LNCaP clone FGC (cell line): Measurements from ENCODE around the gene FOSL1.

Source experiments
- DNase-seq: peaks from one replicate; pipeline ENCODE4 v3.0.0-alpha.2; 2011; ENCODE audit warnings: low read depth
- H3K4me3 ChIP-seq: 2 replicates; pipeline ENCODE4 v1.5.1; 2011; ENCODE audit warnings: mild to moderate bottlenecking, low read depth, low read length, control low read depth
- CTCF ChIP-seq: IDR thresholded peaks from 2 replicates; pipeline ENCODE4 v1.5.1; 2012; ENCODE audit warnings: mild to moderate bottlenecking; ENCODE audit not compliant: control insufficient read depth, insufficient read depth; ENCODE audit errors: extremely low read depth

The FOSL1 gene

DNA sequence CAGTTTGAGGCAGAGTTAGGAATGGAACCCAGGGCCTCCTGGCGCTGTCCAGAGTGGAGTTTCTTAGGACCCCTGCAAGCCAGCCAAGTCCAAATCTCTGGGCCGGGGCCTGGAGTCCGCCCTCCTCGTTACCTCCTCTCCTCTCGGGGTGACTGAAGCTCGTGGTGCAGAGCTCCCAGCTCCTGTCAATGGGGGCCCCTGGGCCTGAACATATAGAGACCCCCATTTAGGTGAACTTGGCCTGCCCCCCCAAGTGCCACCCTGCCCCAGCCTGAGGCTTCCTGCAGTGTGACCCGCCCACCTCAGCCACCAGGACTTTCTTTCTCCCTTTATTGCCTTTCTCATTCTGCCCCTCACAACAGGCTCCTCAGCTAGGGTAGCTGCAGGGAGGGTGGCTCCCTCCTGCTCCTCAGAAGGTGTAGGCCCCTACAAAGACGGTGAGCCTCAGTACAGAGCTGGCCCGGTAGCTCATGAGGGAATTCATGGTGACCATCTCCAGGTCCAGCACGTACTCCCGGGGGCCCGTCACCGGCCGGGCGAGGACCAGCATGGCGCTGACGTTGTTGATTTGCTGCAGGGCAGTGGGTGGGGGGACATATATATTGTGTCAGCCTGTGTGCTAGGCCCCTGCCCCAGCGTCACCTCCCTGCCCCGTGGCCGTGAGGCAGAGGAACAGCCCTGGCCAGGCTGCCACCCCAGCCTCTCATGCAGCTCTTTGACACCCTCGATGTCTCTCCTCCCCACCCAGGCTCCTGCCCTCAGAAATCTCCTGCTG, 33.5 kb downstream of the FOSL1 start:
- H3K4me3 ChIP-seq: no peak overlapping the region
- DNase-seq: no peak
- no peak for TF ChIP-seq CTCF

- no peak overlapping the region for H3K4me3 ChIP-seq
- no peak for DNase-seq
- no peak for TF ChIP-seq CTCF
Observed at GRCh38 chr11:65865550-65866172, 34.5 kb downstream of the FOSL1 start.

DNA sequence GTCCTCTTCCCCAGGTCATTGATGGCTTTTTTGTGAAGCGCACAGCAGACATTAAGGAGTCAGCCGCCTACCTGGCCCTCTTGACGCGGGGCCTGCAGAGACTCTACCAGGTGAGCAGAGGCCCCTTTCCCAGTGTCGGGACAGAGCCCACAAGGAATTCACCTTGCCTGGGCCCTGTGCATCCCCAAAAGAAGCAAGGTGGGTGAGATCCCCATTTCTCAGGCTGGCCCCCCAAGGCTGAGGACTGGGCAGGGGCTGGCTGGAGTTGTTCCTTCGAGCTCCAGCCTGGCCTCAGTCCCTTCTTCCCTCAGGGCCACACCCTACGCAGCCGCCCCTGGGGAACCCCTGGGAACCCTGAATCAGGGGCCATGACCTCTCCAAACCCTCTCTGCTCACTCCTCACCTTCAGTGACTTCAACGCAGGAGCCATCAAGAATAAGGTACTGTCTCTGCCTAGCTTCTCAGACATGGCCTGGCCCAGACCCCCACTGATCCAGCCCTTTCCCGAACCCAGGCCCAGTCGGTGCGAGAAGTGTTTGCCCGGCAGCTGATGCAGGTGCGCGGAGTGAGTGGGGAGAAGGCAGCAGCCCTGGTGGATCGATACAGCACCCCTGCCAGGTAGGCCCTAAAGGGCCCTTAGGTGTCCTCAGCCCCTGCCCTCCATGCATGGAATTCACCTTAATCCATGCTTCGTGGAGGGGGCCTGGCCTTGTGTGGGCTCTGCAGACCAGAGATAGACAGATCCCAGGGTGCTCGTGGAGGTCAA, 35.3 kb downstream of the FOSL1 start:
- DNase-seq: no peak
- no peak overlapping the region for H3K4me3 ChIP-seq
- TF ChIP-seq CTCF: no peak

DNA sequence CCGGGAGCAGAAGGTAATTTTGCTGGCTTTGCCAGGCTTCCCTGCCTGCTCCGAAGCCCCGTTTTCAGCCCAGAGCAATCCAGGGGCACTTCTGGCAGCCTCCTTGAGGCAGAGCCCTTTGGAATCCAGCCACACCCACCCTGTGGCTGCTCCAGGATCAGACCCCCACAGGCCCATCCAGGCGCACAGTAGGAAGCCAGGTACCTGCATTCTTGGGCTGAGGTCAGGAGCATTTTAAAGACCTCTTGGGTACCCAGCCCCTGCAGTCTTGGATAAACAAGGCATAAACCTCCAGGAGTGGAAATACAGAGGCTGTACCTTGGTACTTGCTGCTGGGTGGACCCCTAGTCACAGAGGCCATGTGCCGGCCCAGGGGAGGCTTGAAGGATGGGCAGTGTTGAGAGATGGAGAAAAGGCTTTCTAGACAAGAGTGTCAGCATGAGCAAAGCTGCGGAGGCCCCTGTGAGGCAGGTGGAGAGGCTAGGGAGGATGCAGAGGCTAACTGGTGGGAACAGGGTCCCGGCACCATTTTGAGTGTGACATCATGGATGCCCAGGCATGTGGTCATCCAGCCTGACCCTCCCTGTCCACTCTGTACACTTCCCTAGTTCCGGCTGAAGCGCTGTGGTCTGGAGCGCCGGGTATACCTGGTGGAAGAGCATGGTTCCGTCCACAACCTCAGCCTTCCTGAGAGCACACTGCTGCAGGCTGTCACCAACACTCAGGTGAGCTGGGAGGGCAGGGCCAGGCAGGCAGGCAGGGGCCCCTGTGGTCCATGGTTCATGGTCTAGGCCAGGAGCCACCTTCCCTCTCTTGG, 36.1 kb downstream of the FOSL1 start:
- no peak overlapping the region for H3K4me3 ChIP-seq
- TF ChIP-seq CTCF: no peak
- DNase-seq: no peak

GRCh38 chr11:65862941-65863888, 37.0 kb downstream of the FOSL1 start:
- no peak for DNase-seq
- H3K4me3 ChIP-seq: no peak overlapping the region
- no peak for TF ChIP-seq CTCF
